ENCODE results near the gene DGKZ. TPM values are rescaled to one million over a fixed set of nuclear protein-coding genes. Genes with fewer than 3 reads are reported as not detected.

DGKZ gene
- total RNA-seq, 4 donors from 2014 or later = 41.2 to 105 (median 49.6) TPM

- WGBS, 2 donors = 60 to 62% methylated on average over 7 of the region's 7 CpGs
- Histone ChIP-seq H3K36me3 (peaks cover 0 to 72% (median 0%) of the 10 kb centered on the region in 3 donors), H3K9me3 (no peaks in the 10 kb centered on the region), H3K4me3 (no peak overlapping the region), H3K27ac (no peak overlapping the region), H3K4me1 (no peaks in the 10 kb centered on the region), H3K27me3 (no peaks in the 10 kb centered on the region)
- no peak for DNase-seq (ENCODE audit: low spot score in 2 of 2)
- TF ChIP-seq, protein P1, sequence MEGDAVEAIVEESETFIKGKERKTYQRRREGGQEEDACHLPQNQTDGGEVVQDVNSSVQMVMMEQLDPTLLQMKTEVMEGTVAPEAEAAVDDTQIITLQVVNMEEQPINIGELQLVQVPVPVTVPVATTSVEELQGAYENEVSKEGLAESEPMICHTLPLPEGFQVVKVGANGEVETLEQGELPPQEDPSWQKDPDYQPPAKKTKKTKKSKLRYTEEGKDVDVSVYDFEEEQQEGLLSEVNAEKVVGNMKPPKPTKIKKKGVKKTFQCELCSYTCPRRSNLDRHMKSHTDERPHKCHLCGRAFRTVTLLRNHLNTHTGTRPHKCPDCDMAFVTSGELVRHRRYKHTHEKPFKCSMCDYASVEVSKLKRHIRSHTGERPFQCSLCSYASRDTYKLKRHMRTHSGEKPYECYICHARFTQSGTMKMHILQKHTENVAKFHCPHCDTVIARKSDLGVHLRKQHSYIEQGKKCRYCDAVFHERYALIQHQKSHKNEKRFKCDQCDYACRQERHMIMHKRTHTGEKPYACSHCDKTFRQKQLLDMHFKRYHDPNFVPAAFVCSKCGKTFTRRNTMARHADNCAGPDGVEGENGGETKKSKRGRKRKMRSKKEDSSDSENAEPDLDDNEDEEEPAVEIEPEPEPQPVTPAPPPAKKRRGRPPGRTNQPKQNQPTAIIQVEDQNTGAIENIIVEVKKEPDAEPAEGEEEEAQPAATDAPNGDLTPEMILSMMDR (IDR thresholded peaks at IDR 0.05) = no peak
- TF ChIP-seq EP300 (IDR thresholded peaks at IDR 0.05) (no peak), POLR2A (IDR thresholded peaks at IDR 0.05) (no peak)
These were observed 75.3 kb downstream of the DGKZ start for GRCh38 chr11:46422588-46422987.

GRCh38 chr11:46426233-46426991 is 79.1 kb downstream of the DGKZ start:
- H3K27ac ChIP-seq = no peak overlapping the region
- 85 to 89% methylated on average over 4 of the region's 4 CpGs for WGBS, 2 donors
- TF ChIP-seq, protein P1 (IDR thresholded peaks at IDR 0.05) = no peak
- no peak for TF ChIP-seq POLR2A (IDR thresholded peaks at IDR 0.05)
- no peak for TF ChIP-seq EP300 (IDR thresholded peaks at IDR 0.05)
- no peak overlapping the region for H3K4me3 ChIP-seq
- no peak for DNase-seq (ENCODE audit: low spot score in 2 of 2)
- peaks cover 0 to 68% (median 0%) of the 10 kb centered on the region in 3 donors for H3K36me3 ChIP-seq
- no peaks in the 10 kb centered on the region for H3K27me3 ChIP-seq
- no peaks in the 10 kb centered on the region for H3K9me3 ChIP-seq
- no peaks in the 10 kb centered on the region for H3K4me1 ChIP-seq

GRCh38 chr11:46427364-46427763 is 80.1 kb downstream of the DGKZ start:
- TF ChIP-seq, protein P1 (IDR thresholded peaks at IDR 0.05) = no peak
- TF ChIP-seq POLR2A (IDR thresholded peaks at IDR 0.05) (no peak), EP300 (IDR thresholded peaks at IDR 0.05) (no peak)
- H3K27me3 ChIP-seq = no peaks in the 10 kb centered on the region
- no peak overlapping the region for H3K27ac ChIP-seq
- DNase-seq (ENCODE audit: low spot score in 2 of 2) = no peak
- H3K4me1 ChIP-seq = no peaks in the 10 kb centered on the region
- WGBS, 2 donors = 88% methylated on average over 9 of the region's 9 CpGs
- H3K4me3 ChIP-seq = no peak overlapping the region
- peaks cover 0 to 68% (median 0%) of the 10 kb centered on the region in 3 donors for H3K36me3 ChIP-seq
- H3K9me3 ChIP-seq = no peaks in the 10 kb centered on the region

GRCh38 chr11:46429717-46430116 is 82.5 kb downstream of the DGKZ start:
- Histone ChIP-seq H3K36me3 (peaks cover 0 to 80% (median 0%) of the 10 kb centered on the region in 3 donors), H3K27me3 (no peaks in the 10 kb centered on the region), H3K4me3 (no peak overlapping the region), H3K27ac (no peak overlapping the region), H3K4me1 (no peaks in the 10 kb centered on the region), H3K9me3 (no peaks in the 10 kb centered on the region)
- no peak for DNase-seq (ENCODE audit: low spot score in 2 of 2)
- WGBS, 2 donors = 66 to 72% methylated on average over 3 of the region's 3 CpGs
- TF ChIP-seq, protein P1 (IDR thresholded peaks at IDR 0.05) = no peak

Small RNA genes lying within 50 kb of the gene (small RNA-seq; reads per million reads assigned to genes)
- gene MIR4688 = not detected

Other genes starting within 250 kb of the DGKZ start
- 10 to 100 TPM; 30.4 to 58.5 (median 49.4) TPM for gene PHF21A, start 226.0 kb upstream of the DGKZ start, total RNA-seq
- 1 to 10 TPM; 2.0 to 6.9 (median 3.4) TPM for gene CREB3L1, start 69.8 kb upstream of the DGKZ start, total RNA-seq
- 100 to 1,000 TPM in 1 of 4 donors, 10 to 100 TPM in 3; 48.1 to 107 (median 57.3) TPM for gene MDK, start 34.2 kb downstream of the DGKZ start, total RNA-seq
- gene CHRM4, start 44.3 kb downstream of the DGKZ start, total RNA-seq = 1 to 10 TPM in 1 of 4 donors, not detected in 3; 1.2 TPM
- 10 to 100 TPM; 31.0 to 43.7 (median 35.8) TPM for gene AMBRA1, start 246.6 kb downstream of the DGKZ start, total RNA-seq